Measurements from ENCODE around the gene BCKDHB. TPM values are rescaled to one million over a fixed set of nuclear protein-coding genes. Genes with fewer than 3 reads are reported as not detected.

BCKDHB gene
- total RNA-seq, 1 donor from 2014 or later = 14.3 TPM

- DNase-seq (ENCODE audit: low spot score in 2 of 2) = no peak
- Histone ChIP-seq H3K27me3 (no peaks in the 10 kb centered on the region), H3K27ac (no peak overlapping the region), H3K9me3 (no peaks in the 10 kb centered on the region), H3K4me1 (no peaks in the 10 kb centered on the region), H3K36me3 (no peaks in the 10 kb centered on the region), H3K4me3 (no peak overlapping the region)
- intact Hi-C loops (cut with DNase I) = loop anchor here (5.0 to 10.0 kb wide), 2 partner anchors 144 to 317 kb away; partner anchors contain the start of gene ELOVL4
- TF ChIP-seq CTCF (IDR thresholded peaks at IDR 0.05) = no peak
Observed at GRCh38 chr6:80091506-80091905, 15.0 kb upstream of the BCKDHB start.

DNA sequence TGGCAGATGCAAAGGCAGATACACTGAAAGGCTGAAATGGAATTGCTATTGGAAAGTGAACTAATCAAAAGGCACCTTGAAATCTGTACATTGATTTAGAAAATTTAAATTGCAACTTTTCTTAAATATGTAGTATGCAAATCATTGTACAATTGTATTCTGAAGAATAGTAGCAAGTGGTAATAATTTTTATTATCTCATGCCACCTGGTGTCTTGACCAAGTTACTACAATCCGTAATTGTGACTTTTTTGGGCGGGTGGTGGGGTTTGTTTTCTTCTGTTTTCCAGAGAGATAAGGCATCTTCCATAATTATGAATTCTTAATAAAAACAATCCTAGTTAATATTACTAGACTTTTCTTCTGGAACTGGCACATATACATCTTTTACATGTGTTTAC lies 12.5 kb upstream of the BCKDHB start:
- no peaks in the 10 kb centered on the region for H3K36me3 ChIP-seq
- no peaks in the 10 kb centered on the region for H3K27me3 ChIP-seq
- H3K4me1 ChIP-seq = no peaks in the 10 kb centered on the region
- H3K9me3 ChIP-seq = no peaks in the 10 kb centered on the region
- intact Hi-C loops (cut with DNase I) = loop anchor here (5.0 to 10.0 kb wide), 2 partner anchors 147 to 319 kb away; partner anchors contain the start of gene ELOVL4
- peak in 2 of 3 experiments; percentile 46 to 52 for TF ChIP-seq CTCF (IDR thresholded peaks at IDR 0.05)
- no peak overlapping the region for H3K27ac ChIP-seq
- H3K4me3 ChIP-seq = no peak overlapping the region
- DNase-seq (ENCODE audit: low spot score in 2 of 2) = no peak

DNA sequence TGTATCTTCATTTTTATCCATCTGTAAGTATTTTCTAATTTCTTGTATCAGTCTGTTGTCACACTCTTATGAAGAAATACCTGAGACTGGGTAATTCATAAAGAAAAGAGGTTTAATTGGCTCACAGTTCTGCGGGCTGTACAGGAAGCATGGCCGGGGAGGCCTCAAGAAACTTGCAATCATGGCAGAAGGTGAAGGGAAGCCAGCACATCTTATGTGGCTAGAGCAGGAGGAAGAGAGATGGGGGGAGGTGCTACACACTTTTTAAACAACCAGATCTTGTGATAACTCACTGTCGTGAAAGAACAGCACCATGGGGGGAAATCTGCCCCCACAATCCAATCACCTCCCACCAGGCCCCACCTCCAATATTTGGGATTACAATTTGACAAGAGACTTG lies 10.9 kb upstream of the BCKDHB start:
- Histone ChIP-seq H3K4me3 (no peak overlapping the region), H3K27ac (no peak overlapping the region), H3K9me3 (no peaks in the 10 kb centered on the region), H3K27me3 (no peaks in the 10 kb centered on the region), H3K4me1 (no peaks in the 10 kb centered on the region), H3K36me3 (no peaks in the 10 kb centered on the region)
- intact Hi-C loops (cut with DNase I) = loop anchor here (10.0 kb wide), 1 partner anchor 321 kb away; no protein-coding TSS in a partner anchor
- no peak for TF ChIP-seq CTCF (IDR thresholded peaks at IDR 0.05)
- no peak for DNase-seq (ENCODE audit: low spot score in 2 of 2)

DNA sequence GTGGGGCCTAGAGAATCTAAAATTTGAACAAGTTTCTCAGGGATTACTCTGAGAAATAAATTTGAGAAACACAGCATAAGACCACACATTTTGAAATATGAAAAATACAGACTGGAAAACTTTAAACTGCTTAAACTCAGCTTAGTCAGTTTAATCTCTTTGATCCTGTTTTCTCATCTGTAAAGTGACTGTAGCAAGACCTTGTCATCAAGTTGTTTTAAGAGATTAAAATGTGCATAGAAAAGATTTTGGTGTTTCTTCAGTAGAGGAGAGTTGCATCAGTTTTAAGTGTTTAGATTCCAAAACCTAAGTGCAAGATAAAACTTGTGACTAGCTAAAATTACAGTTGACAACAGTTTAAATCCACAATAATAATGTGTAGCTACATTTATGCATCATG lies 8.1 kb upstream of the BCKDHB start:
- TF ChIP-seq CTCF (IDR thresholded peaks at IDR 0.05) = no peak
- Histone ChIP-seq H3K9me3 (no peaks in the 10 kb centered on the region), H3K27me3 (no peaks in the 10 kb centered on the region), H3K36me3 (no peaks in the 10 kb centered on the region), H3K4me1 (no peaks in the 10 kb centered on the region), H3K27ac (no peak overlapping the region), H3K4me3 (no peak overlapping the region)
- intact Hi-C loops (cut with DNase I) = loop anchor here (10.0 kb wide), 1 partner anchor 324 kb away; no protein-coding TSS in a partner anchor
- DNase-seq (ENCODE audit: low spot score in 2 of 2) = no peak

- Histone ChIP-seq H3K4me3 (no peak overlapping the region), H3K9me3 (no peaks in the 10 kb centered on the region), H3K27me3 (no peaks in the 10 kb centered on the region), H3K27ac (no peak overlapping the region), H3K36me3 (no peaks in the 10 kb centered on the region), H3K4me1 (peaks cover 0 to 6% of the 10 kb centered on the region in 2 donors)
- DNase-seq (ENCODE audit: low spot score in 2 of 2) = no peak
- intact Hi-C loops (cut with DNase I) = loop anchor here (10.0 kb wide), 2 partner anchors 500 to 570 kb away; partner anchors contain the start of gene LCA5
- TF ChIP-seq CTCF (IDR thresholded peaks at IDR 0.05) = no peak
Observed at GRCh38 chr6:80104520-80104919, 2.0 kb upstream of the BCKDHB start.

All from ascending aorta (tissue), 2 donors.